Measurements from ENCODE around the gene KCNA4.
"Not testable (repeated sequence)": the region's sequence is repeated elsewhere in the genome, so short reads cannot be mapped to it uniquely, and the experiment has no call there.

Gene KCNA4

DNA sequence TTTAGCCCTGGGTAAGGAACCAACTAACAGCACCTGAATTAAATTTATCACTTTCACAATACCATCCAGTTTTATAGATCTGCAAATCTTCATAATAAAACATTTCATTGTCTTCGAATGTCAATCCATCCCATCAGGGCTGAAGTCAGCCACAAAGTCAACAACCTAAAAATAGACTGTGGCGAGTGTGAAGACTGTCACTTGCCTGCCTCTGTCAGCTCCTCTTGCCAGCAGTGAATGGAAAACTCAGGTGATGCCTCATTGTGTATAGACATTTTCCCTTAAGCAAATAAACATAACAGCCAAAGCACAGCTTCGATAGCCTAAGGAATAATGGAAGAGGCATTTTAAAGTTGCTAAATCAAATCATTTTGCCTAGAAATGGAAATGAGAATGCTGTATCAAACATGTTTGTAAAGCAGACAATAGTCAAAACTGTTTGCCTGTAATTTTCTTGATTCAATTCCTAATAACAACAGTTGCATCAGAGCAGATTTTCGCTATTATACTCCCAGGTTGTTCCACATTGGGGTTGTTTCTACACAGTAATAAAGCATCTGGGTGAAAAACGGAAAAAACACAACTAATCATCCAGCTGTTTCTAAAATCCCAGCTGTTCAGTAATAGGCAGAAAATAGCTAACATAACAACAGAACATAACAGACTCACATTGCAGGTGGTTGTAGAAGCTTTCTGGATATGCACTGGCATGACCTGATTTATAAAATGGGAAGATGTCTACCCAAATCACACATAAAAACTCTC, 15.7 kb downstream of the KCNA4 start:
- no peak for DNase-seq

DNA sequence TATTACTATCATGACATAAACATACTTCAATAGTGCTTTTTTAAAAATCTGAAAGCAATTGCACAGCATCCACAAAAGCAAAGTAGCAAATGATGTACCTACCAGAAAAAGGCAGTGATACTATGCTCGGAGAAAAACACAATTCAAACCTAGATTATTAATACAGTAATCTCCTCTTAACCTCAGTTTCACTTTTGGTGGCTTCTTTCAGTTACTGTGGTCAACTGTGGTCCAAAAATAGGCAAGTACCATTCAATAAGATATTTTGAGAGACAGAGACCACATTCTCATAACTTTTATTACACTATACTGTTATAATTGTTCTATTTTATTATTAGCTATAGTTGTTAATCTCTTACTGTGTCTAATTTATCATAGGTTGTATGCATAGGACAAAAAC, 20.8 kb downstream of the KCNA4 start:
- DNase-seq = no peak

DNA sequence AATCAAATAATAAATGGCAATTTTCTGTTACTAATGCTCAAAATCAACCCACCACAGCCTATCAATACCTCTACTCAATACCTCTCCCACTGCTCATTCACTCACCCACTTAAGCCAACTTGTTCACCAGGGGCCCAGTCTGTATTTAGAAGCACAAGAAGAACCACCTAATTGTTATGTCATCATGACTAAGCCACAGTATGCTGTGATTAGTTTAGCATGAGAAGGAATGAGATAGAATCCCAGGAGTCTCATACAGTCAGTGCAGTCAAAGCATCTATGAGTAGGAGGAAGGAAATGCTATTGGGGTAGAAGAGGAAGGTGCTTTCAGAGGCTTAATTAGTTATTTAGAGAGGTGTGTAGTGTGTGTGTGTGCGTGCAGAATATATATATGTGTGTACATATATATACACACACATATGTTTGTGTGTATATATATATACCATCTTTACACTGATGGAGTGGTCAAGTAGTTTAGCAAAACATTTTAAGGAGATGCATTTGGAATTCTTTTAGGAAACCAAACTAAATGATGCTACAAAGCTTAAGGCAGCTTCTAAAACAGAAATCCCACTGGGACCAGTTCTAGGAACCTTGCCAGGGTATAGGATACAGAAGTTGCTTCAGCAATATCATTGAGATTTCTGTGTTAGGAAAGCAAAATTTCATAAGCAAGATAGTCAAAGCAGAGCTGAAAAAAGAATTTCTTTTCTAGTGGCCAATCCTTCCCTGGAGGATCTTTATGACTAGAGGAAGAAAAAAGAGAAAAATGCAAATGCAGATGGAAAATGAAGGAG, 27.5 kb downstream of the KCNA4 start:
- no peak for DNase-seq

DNA sequence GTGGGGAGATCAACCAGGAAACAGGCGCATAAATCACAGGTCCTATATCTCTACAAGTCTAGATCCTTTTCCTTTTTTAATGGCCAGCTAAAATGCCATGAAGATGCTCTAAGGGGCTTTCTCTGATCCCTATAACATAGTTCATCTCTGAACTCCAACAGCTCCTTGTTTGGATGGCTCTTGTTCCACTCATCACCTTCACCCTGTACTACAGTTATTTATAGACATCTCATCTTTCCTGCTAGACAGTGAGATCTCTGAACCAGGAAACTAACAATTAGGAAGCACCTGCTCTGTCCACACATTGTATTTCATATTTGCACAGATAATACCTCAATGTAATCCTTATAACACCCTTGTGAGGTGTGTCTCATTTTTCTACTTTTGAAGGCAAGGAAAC, 31.6 kb downstream of the KCNA4 start:
- no peak for DNase-seq

DNA sequence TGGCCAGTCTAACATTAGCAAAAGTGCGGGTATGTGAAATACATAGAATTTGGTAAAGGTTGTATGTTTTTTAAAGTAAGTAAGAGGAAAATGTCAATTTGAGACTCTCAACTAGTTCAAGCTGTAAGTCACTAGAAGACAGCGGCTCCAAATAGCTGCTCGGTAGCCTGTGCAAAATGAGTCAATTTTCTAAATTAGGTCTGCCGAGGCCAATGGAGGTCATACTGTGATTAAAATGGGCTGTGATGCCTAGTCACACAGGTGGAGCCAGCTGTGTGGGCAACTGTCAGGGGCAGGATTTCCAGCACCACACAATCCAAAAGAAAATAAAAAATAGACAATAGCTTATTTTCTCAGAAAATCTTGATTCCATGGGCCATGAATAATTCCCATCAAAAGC, 32.3 kb downstream of the KCNA4 start:
- DNase-seq = no peak

DNA sequence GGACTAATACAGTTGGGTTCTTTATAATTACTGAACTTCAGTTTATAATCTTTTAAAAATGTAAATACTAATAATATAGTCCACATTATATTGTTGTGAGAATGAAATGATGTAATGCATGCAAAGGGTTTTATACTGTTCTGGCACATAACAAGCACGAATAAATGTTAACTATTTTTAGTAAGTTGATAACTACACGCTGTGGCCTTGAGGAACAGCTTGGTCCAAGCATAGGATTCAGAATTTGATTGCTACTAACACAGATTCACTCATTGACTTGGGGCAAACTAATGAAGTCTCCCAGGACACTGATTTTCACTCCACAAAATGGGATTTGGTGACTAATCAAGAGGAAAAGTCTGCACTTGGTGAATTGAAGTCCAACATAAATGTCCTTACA, 38.3 kb downstream of the KCNA4 start:
- DNase-seq = no peak

DNA sequence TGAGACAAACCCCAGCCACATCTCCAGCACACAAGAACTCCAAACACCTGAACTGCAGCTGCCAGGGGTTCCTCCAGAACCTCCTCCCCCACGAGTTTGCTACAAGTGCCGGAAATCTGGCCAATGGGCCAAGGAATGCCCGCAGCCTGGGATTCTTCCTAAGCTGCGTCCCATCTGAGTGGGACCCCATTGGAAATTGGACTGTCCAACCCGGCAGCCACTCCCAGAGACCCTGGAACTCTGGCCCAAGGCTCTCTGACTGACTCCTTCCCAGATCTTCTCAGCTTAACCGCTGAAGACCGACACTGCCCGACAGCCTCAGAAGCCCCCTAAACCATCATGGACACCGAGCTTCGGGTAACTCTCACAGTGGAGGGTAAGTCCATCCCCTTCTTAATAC, 41.2 kb downstream of the KCNA4 start:
- not testable (repeated sequence) for DNase-seq

DNA sequence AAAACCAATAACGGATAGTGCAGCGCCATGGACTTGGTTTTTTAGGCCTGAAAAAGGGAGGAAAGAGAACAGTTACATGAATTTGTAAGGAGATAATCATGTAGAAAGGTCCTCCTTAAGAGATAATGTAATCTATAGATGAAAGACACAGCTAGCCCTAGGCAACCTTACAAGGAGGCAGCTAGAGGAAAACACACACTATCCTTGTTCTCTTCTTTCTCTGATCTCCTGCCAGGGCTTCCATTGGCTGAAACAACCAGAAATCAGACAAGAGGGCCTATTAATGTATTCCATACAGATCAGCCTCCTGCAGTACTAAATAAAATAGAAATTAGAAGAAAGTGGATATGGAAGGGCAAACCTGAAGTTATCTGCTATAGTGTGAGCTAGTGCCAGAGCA, 53.0 kb downstream of the KCNA4 start:
- DNase-seq = no peak

DNA sequence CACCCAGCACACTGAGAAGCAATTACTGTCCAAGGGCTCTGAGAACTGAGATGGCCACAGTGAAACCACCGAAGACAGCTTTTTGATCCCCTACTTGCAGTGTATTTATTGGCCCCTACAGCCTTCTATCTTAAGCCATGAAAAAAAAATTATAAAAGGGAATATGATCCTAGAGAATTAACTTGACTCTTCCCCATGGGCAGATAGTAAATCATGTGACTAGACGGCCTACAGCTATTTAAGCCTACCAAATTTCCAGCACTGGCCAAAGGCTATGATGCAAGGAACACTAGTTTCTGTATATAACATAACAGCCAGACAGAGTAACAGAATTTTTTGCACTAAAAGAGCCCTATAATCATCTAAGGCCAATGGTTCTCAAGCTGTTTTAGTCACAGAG, 53.8 kb downstream of the KCNA4 start:
- DNase-seq = no peak

DNA sequence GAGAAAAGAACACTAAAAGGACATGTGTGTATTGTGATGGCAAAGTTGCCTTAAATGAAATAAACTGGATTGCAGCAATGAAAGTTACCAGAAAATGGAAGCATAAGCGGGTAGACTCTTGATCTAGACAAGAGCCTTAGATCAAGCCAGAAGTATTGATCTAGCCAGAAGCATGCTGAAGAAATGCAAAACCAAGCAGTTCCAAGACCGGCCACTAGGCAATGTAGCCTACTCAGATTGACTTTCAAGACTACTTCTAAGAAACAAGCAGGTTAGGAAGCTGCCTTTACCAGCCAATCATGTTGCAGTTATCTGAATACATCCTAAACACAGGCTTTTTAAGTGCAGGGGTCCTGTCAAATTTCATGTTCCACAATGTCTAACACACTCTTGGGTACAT, 54.6 kb downstream of the KCNA4 start:
- no peak for DNase-seq
